ENCODE results near the gene ALOX15.
"Not testable (repeated sequence)": the region's sequence is repeated elsewhere in the genome, so short reads cannot be mapped to it uniquely, and the experiment has no call there.

Gene ALOX15

DNA sequence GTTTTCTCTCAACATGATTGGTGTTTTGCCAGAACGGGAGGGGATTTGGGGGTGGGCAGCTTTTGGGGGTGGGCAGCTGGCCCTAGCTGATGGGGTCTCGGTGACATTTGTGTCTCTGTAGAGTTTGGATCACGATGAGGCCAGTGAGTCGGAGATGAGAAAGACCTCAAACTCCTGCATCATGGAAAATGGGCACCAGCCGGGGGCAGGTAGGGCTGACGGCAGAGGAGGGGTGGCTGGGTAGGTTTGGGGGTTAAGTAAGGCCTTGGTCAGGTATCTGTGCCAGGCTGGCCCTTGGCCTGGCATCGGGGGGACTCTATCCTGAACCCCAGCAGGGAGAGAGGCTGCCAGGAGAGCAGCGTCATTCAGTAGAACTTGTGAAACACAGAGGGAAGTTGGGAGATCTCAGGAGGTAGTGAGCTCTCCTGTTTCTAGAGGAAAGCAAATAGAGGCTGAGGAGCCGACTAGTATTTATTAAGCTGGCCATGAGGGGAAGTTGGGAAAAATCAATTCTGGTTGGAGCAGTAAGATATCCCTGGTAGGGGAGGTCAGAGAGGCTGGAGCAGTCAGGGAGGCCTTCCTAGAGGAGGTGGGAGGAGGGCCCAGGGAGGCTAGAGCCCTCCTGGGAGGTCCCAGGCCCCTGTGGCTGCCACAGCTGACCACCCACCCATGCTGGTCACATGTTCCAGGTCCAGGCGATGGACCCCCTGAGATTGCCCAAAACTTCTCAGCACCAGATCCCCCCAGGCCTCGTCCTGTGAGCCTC, 49.1 kb downstream of the ALOX15 start:
- no peak for DNase-seq

DNA sequence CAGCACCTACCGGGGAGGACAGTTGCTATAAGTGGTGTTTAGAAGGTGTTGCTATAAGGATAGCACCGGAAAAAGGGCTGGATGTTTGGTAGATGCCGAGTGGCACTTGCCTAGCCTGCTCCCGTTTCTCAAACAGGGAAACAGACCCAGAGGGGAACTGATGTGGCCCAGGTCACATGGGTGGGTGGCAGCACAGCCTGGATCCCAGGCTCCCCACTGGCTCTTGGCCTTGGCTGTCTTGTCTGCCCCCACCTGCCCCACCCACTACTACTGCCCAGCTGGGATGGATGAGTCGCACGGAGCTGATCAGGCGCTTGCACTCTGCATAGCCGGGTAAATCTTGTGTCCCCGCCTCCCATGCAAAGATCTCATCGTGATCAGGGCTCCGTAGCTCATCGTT, 49.9 kb downstream of the ALOX15 start:
- no peak for DNase-seq

DNA sequence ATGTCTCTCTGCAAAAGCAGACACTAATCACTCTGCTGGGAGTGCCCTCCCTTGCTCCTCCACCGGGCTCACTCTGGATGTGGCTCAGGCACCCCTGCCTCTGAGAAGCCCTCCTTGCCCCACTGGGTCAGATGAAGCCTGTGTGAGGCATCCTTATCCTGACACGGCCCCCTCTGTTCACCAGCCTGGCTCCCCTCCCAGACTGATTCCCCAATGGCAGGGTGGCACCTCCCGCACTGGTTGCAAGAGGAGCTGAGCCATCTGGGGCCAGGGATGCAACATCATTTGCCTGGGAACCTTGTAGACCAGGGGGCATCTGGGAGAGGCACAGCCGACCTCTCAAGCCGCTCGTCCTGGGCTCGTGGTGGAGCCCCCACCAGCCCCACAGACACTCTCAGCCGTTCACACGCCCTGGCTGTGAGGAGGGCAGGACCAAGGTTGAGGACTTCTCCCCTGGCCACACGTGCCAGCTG, 50.5 kb downstream of the ALOX15 start:
- DNase-seq = no peak

DNA sequence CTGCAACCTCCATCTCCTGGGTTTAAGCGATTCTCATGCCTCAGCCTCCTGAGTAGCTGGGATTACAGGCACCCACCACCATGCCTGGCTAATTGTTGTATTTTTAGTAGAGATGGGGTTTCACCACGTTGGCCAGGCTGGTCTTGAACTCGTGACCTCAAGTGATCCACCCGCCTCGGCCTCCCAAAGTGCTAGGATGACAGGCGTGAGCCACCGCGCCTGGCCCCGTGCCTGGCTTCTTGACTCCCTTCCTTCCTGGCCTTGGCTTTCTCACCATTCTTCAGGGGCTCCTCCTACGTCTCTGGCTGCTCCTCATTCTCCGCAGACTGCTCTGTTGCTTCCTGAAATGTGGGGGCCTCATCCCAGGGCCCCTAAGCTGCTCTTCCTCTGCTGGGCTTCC, 51.4 kb downstream of the ALOX15 start:
- not testable (repeated sequence) for DNase-seq

DNA sequence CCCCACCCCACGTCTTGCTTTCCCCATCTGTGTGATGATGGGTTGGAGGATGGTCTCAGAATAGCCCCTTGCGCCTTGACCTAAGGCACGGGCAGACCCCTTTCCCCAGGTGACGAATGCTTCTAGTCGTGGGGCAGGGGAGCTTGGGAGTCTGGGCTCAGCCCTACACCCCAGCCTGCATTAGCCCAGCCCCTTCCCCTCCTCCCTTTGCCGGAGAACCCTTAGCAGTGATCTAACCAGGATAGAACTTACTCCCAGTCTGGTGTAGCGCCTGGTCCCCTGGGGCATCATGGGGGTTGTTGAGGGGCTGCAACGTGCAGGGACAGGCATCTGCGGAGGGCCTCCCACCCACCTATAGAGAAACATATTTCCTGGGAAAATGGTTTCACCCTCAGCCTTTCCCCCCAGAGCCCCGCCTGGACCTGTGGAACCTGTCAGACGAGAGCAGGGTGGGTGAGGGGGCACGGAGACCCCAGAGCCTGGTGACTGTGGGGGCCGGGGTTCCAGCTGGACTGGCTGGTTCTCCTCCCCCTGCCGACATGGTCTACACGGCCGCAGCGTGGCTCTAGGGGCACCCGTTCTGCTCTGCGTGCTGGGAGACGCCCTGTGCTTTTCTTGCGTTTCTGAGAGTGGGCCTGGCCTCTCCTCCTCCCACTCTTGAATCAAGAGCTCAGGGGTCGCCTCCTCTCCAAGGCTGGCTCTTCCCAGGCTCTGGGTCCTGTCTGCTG, 52.4 kb downstream of the ALOX15 start:
- no peak for DNase-seq

DNA sequence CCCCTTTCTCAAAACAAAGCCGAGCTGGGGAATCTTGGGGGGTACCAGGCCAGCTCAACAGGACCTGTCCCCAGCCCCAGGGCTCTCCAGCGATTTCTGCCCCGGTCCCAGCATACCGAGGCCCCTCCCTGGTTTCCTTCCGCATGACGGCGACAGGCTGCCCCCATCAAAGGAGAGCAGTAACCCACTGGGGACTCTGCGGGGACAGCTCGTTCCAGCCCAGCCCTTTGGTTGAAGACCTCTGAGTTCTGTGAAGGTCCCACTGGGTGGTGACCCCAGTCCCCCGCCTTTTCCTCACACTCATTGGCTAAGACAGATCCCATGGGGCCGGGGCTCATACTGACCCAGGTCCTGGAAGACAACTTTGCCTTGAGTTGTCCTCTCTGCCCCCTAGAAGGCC, 53.1 kb downstream of the ALOX15 start:
- DNase-seq = no peak

DNA sequence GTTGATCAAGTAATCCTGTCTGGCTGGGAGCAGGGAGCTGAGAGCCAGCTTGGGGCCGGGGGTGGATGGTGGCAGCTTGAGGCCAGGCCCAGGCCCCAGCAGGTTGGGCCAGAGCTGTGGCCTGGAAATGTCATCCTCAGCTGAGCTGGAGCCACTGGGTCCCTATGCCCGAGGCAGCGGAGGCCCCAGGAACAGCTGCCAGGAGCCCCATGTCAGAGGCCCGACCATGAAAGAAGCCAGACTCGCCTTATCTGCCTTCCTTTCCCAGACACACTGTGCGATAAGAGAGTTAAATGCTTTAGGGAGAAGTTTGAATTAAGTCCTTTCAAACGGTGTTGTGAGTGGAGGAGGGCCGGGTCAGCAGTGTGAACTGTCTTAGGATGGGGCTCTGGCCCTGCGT, 53.7 kb downstream of the ALOX15 start:
- DNase-seq = no peak

DNA sequence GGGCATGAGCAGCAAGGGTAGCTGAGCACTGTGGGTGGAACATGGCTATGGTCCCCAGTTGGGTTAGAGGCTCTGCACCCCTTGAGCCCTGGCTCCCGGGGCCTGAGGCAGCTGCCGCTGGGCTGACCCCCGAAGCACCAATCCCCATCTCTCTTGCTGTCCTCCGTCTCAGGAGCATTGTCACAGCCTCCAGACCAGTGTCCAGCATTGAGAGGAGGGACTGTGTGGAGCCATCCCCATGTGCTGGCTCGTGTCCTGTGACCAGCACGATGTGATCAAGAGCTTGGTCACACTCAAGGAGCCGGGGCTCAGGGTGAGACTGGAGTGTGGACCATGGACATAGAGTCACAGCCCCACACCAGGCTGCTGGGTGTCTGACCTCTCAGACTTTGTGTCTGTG, 54.3 kb downstream of the ALOX15 start:
- no peak for DNase-seq

DNA sequence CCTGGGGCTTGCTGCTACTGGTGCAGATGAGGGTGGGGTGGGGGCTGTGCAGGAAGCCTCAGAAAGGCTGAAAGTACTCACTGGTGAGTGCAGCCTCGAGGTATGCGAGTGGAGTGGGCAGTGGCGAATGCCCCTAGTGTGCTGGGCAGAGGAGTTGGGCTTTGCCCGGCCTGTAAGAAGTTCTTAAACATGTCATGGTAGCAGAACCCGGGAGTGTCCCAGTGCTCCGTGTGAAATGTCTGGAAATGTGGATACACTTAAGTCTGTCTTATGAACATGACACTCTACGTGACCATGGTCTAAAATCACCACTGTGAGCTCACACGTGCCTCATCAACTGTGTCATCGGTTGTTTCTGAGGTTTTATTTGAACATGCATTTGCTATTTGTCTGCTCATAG, 55.4 kb downstream of the ALOX15 start:
- DNase-seq = no peak

DNA sequence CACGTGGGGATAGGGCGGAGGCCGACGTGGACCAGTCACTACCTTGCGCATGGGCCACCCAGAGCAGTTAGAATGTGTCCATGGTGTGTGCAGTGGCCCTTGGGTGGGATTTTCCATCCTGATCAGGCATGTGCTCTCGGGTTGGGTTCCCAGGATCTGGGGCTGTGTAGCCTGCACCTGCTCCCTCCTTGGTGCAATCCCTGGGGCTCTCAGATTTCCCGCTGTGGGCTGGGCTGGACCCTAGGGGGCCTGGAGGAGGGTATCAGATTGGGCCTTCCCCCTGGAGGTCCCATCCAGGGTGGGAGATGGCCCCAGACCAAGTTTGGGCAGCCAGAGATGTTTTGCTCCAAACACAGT, 55.9 kb downstream of the ALOX15 start:
- no peak for DNase-seq

DNA sequence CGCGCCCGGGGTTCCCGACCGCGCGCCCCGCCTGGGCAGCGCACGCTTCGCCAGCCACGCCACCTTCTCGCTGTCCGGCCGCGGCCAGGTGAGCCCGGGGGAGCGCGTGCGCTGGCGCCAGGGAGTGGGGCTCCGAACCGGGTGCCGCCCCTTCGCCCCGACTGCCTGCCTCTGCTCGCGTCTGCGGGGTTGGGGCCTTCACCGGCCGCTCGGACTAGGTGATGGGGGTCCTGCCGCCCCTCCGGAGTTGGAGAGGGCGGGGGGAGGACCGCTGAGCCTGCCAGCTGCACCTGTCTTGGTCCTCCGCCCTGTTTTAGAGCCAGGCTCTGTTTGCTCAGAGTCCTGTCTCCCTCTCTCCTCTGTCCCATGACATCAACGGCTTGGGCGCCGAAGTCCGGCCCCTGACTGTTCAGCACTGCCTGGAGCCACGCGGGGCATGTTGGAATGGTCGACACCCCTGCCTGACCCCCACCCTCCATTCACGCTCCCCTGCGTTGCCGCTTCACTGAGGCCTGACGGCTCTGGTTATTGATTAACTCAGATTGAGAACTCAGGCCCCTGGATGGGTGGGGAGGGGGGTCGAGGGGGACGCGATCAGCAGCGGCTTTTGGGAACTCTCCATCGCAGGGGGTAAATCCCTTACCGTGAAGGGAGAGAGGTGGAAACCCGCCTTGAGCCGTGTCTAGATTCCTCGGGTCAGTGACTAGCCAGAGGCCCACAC, 56.4 kb downstream of the ALOX15 start:
- DNase-seq = no peak

DNA sequence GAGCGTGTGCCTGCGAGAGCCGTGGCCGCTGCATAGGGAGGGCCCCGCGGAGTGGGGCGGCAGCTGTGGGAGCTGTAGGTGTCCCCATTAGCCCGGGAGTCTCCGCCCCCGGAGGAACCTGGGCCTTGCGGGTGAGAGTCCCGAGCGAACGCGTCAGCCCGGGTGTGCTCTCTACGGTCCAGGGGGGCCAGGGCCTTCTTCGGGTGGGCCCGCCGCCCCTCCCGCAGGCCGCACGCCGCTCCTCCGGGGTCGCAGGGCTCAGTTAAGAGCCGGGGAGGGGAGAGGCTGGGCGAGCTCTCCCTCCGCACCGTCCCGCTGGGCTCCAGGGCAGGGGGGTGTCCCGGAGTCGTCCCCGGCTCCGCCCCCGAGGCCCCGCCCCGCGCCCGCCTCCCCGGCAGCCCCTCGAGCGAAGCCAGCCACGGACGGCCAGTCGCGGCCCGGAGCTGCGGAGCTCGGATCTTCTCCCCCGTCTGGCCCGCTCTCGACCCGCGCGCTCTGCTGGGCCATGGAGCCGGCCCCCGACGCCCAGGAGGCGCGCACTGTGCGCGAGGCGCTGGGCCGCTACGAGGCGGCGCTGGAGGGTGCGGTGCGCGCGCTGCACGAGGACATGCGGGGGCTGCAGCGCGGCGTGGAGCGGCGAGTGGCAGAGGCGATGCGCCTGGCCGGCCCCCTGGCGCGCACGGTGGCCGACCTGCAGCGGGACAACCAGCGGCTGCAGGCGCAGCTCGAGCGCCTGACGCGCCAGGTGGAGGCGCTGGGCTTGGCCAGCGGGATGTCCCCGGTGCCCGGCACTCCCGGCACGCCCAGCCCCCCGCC, 57.2 kb downstream of the ALOX15 start, which contains the start of gene SMTNL2:
Gene SMTNL2, plus strand, starts transcription at position 429 of the 816 bp plus-strand sequence. Its CDS starts 77 bp downstream, at position 506.
- no peak for DNase-seq

DNA sequence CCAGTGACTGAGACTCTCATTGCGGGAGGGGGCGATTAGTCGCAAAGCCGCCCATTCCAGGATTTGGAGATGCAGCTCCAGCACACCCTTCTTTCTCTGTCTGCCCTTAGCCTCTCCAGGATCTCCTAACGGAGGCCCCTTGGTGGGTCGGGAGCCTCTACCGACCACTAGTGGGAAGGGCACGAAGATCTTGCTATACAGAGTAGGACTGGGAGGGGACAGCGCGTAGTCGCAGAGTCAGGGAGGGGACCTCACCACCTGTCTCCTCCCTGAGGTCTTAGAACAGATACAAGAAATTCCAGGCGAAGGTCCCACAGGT, 57.7 kb downstream of the ALOX15 start:
- no peak for DNase-seq

DNA sequence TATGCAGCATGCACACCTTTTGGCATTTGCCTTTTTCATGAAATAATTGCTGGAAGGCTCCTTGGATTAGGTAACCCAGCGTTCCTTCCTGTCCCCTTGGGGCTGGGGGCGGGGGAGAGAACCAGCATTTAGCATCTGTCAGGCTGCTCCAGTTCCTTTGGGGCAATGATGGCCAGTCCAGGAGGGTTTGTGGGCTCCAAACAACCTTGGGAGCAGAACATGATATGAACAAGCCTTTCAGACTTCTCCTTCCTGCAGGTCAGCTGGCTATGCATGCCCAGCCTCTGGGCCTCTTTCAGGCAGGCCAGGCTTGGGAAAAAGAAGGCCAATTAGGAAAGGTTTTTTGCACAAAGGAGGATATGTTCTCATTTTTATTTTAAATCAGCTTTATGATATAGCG, 58.3 kb downstream of the ALOX15 start:
- DNase-seq = no peak

DNA sequence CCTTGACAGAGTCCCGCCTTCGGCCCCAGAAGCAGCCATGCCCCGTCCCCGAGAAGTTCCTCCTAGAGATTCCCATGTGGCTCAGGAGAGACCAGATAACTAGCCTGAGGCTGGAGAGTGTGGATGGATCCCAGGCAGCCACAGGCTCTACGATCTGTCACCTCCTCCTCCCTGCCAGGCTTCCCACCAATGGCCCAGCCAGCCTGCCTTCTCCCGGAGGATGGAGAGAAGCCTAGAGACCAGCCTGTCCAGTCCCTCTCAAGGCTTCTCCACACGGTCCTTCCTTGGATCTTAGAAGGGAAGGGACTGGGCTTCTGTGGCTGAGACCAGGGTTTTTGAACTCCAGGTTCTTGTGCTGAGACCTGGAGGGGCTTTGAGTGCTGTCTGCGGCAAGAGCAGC, 58.8 kb downstream of the ALOX15 start:
- DNase-seq = no peak

DNA sequence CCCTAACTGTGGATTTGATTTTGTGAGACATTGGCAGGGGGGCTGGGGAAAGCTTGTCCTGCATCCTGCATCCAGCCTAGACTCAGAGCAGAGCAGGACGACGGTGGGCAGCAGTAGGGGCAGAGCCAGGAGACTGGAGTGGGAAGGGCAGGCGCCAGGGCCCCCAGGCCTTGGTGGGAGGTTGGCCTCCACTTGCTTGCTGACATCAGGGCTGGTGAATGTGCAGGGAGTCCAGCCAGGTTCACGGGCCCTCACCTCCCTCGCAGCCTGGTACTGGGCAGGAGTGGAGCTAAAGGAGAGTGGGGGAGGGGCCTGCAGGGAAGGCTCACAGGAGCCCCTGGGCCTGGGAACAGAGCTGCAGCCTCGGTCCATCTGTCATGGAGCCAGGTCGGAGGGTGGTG, 59.4 kb downstream of the ALOX15 start:
- no peak for DNase-seq

Data from amniotic stem cell (primary cell).